Gastrocnemius medialis (tissue), 4 donors: ENCODE measurements around the gene CNNM2. TPM values are rescaled to one million over a fixed set of nuclear protein-coding genes. Genes with fewer than 3 reads are reported as not detected.

Source experiments
- ATAC-seq, 2 donors: fragments of 150-250 bp; one replicate each; pipeline ENCODE4 v1.9.1; 2016
- DNase-seq, 2 donors: peaks; one replicate each; pipeline ENCODE4 v3.0.0-alpha.2; 2019
- H3K27ac ChIP-seq, 4 donors: fragments of 200-600 bp; sonication (generic); 1 replicate in 1 of 4; 2 replicates in 3 of 4; pipeline ENCODE4 v1.5.1; 2016 to 2018; ENCODE audit warnings: mild to moderate bottlenecking in 2 of 4, moderate library complexity in 1 of 4
- H3K27me3 ChIP-seq, 3 donors: fragments of 200-600 bp; sonication (generic) in 2 of 3; 1 replicate in 1 of 3; 2 replicates in 2 of 3; pipeline versions ENCODE4 v1.5.1 to v1.6.0; 2016 to 2019; ENCODE audit warnings: mild to moderate bottlenecking in 1 of 3, moderate library complexity in 1 of 3
- H3K36me3 ChIP-seq, 2 donors: fragments of 200-600 bp; sonication (generic) in 1 of 2; one replicate each; pipeline ENCODE4 v1.5.1; 2017 to 2018
- H3K4me1 ChIP-seq, 2 donors: fragments of 200-600 bp; sonication (generic) in 1 of 2; one replicate each; pipeline ENCODE4 v1.5.1; 2016 to 2017; ENCODE audit warnings: mild to moderate bottlenecking in 2 of 2
- H3K4me3 ChIP-seq, 4 donors: fragments of 200-600 bp; sonication (generic) in 3 of 4; 1 replicate in 1 of 4; 2 replicates in 3 of 4; pipeline ENCODE4 v1.5.1; 2016 to 2019; ENCODE audit warnings: mild to moderate bottlenecking in 2 of 4
- H3K9me3 ChIP-seq, 3 donors: fragments of 200-600 bp; sonication (generic) in 2 of 3; 1 replicate in 1 of 3; 2 replicates in 2 of 3; pipeline ENCODE4 v1.5.1; 2016 to 2019
- POLR2A ChIP-seq, 2 donors: fragments of 450-650 bp; IDR thresholded peaks; one replicate each; pipeline ENCODE4 v1.6.1; 2017; ENCODE audit warnings: antibody characterized with exemption in 2 of 2, mild to moderate bottlenecking in 2 of 2, moderate library complexity in 2 of 2
- in situ Hi-C, 4 donors: fragments of 200-750 bp; cut with MboI; loops; one replicate each; pipeline versions ENCODE4 v1.15.0 to v1.8.0; 2017; ENCODE audit warnings: low sequenced_read_pairs in 4 of 4
- intact Hi-C: fragments of 100-400 bp; cut with DNase I; formaldehyde crosslinking; loops from one replicate; pipeline ENCODE4 v1.15.1; 2023; ENCODE audit warnings: low total_unique reads
- total RNA-seq, 4 donors: library from RNA; depleted of rRNA; stranded (reverse); fragments of >200 nt; gene quantifications; one replicate each; pipeline versions ENCODE4 v1.1.0 to v1.2.3, GENCODE V29; 2016
- TF ChIP-seq, protein P1 (sequence below), 5 experiments: fragments of 450-650 bp in 3 of 5; fragments of 200-600 bp in 2 of 5; sonication (generic) in 2 of 5; IDR thresholded peaks in 4 of 5; conservative IDR thresholded peaks in 1 of 5; 1 replicate in 4 of 5; 2 replicates in 1 of 5; pipeline ENCODE4 v1.5.1; 2016 to 2019; ENCODE audit warnings: antibody characterized with exemption in 5 of 5, mild to moderate bottlenecking in 3 of 5, moderate library complexity in 3 of 5

The CNNM2 gene
- total RNA-seq, 4 donors from 2014 or later: 1.1 to 3.2 (median 2.0) TPM

- H3K27ac ChIP-seq: no peak overlapping the region
- TF ChIP-seq POLR2A (IDR thresholded peaks at IDR 0.05): no peak
- TF ChIP-seq, protein P1, sequence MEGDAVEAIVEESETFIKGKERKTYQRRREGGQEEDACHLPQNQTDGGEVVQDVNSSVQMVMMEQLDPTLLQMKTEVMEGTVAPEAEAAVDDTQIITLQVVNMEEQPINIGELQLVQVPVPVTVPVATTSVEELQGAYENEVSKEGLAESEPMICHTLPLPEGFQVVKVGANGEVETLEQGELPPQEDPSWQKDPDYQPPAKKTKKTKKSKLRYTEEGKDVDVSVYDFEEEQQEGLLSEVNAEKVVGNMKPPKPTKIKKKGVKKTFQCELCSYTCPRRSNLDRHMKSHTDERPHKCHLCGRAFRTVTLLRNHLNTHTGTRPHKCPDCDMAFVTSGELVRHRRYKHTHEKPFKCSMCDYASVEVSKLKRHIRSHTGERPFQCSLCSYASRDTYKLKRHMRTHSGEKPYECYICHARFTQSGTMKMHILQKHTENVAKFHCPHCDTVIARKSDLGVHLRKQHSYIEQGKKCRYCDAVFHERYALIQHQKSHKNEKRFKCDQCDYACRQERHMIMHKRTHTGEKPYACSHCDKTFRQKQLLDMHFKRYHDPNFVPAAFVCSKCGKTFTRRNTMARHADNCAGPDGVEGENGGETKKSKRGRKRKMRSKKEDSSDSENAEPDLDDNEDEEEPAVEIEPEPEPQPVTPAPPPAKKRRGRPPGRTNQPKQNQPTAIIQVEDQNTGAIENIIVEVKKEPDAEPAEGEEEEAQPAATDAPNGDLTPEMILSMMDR (IDR thresholded peaks at IDR 0.05 in 4 of 5, conservative IDR thresholded peaks at IDR 0.05 in 1 of 5): no peak
- ATAC-seq (no peak), DNase-seq (no peak)
- no peak overlapping the region for H3K4me3 ChIP-seq
- H3K27me3 ChIP-seq: no peaks in the 10 kb centered on the region
- no peaks in the 10 kb centered on the region for H3K4me1 ChIP-seq
- in situ Hi-C loops (no loop called here), intact Hi-C loops (no loop called here)
- H3K36me3 ChIP-seq: no peaks in the 10 kb centered on the region
- H3K9me3 ChIP-seq: no peaks in the 10 kb centered on the region
These were observed 27.4 kb downstream of the CNNM2 start for GRCh38 chr10:102945449-102945848.

- no peak for ATAC-seq
- intact Hi-C loops: no loop called here
- in situ Hi-C loops: no loop called here
These were observed 27.9 kb downstream of the CNNM2 start for GRCh38 chr10:102945962-102946361.

GRCh38 chr10:102946992-102947391 is 28.9 kb downstream of the CNNM2 start:
- DNase-seq (no peak), ATAC-seq (no peak)
- no peaks in the 10 kb centered on the region for H3K27me3 ChIP-seq
- intact Hi-C loops (no loop called here), in situ Hi-C loops (no loop called here)
- H3K4me1 ChIP-seq: no peaks in the 10 kb centered on the region
- no peak overlapping the region for H3K27ac ChIP-seq
- H3K9me3 ChIP-seq: no peaks in the 10 kb centered on the region
- no peaks in the 10 kb centered on the region for H3K36me3 ChIP-seq
- no peak for TF ChIP-seq POLR2A (IDR thresholded peaks at IDR 0.05)
- TF ChIP-seq, protein P1 (IDR thresholded peaks at IDR 0.05 in 4 of 5, conservative IDR thresholded peaks at IDR 0.05 in 1 of 5): no peak
- no peak overlapping the region for H3K4me3 ChIP-seq

More at GRCh38 chr10:102945962-102946361, 27.9 kb downstream of the CNNM2 start:
- Histone ChIP-seq H3K4me3 (no peak overlapping the region), H3K4me1 (no peaks in the 10 kb centered on the region), H3K36me3 (no peaks in the 10 kb centered on the region), H3K9me3 (no peaks in the 10 kb centered on the region), H3K27me3 (no peaks in the 10 kb centered on the region), H3K27ac (no peak overlapping the region)
- no peak for TF ChIP-seq POLR2A (IDR thresholded peaks at IDR 0.05)
- TF ChIP-seq, protein P1 (IDR thresholded peaks at IDR 0.05 in 4 of 5, conservative IDR thresholded peaks at IDR 0.05 in 1 of 5): no peak
- DNase-seq: no peak

DNA sequence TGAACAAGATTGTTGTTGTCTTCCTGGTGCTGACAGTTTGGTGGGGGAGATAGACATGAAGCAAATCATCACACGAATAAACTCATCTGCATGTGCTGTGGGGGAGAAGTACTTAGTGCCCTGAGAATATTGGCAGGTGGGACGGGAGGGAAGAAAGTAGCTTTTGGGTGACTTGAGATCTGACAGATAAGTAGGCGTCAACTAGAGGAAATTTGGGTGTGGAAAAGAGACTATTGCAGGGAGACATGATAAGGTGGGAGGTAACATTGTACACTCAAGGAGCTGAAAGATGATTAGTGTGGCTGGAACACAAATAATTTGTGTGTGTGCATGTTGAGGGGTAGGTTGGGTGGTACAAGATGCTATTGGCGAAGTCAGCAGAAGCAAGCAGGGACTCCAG is 30.1 kb downstream of the CNNM2 start:
- no peak for DNase-seq
- in situ Hi-C loops: no loop called here
- ATAC-seq: no peak
- Histone ChIP-seq H3K4me3 (no peak overlapping the region), H3K4me1 (no peaks in the 10 kb centered on the region), H3K27ac (no peak overlapping the region), H3K9me3 (no peaks in the 10 kb centered on the region), H3K27me3 (no peaks in the 10 kb centered on the region), H3K36me3 (no peaks in the 10 kb centered on the region)
- intact Hi-C loops: no loop called here
- TF ChIP-seq POLR2A (IDR thresholded peaks at IDR 0.05): no peak
- TF ChIP-seq, protein P1 (IDR thresholded peaks at IDR 0.05 in 4 of 5, conservative IDR thresholded peaks at IDR 0.05 in 1 of 5): no peak

- H3K36me3 ChIP-seq: no peaks in the 10 kb centered on the region
- in situ Hi-C loops (no loop called here), intact Hi-C loops (no loop called here)
- ATAC-seq (no peak), DNase-seq (no peak)
- H3K9me3 ChIP-seq: no peaks in the 10 kb centered on the region
- TF ChIP-seq, protein P1 (IDR thresholded peaks at IDR 0.05 in 4 of 5, conservative IDR thresholded peaks at IDR 0.05 in 1 of 5): no peak
- no peak for TF ChIP-seq POLR2A (IDR thresholded peaks at IDR 0.05)
- no peak overlapping the region for H3K4me3 ChIP-seq
- H3K27ac ChIP-seq: no peak overlapping the region
- no peaks in the 10 kb centered on the region for H3K4me1 ChIP-seq
- H3K27me3 ChIP-seq: no peaks in the 10 kb centered on the region
These were observed 30.7 kb downstream of the CNNM2 start for GRCh38 chr10:102948786-102949185.
